Keratinocyte (primary cell): Measurements from ENCODE around the gene ZNF280C. TPM values are rescaled to one million over a fixed set of nuclear protein-coding genes. Genes with fewer than 3 reads are reported as not detected.

Experiments used
- DNase-seq: peaks from one replicate; pipeline ENCODE4 v3.0.0-alpha.2; 2011; ENCODE audit warnings: low read depth, missing footprints, low spot score
- FAIRE-seq: peaks from 2 replicates; lab custom pipeline; 2011; peaks lifted over from hg19 to GRCh38; lab: Jason Lieb, UNC
- H2AFZ ChIP-seq: 2 replicates; pipeline ENCODE4 v1.6.0; 2012; ENCODE audit warnings: low read length, control low read depth, inconsistent platforms; ENCODE audit not compliant: control insufficient read depth
- H3K27ac ChIP-seq: 2 replicates; pipeline ENCODE4 v1.5.1; 2011; ENCODE audit warnings: low read length; ENCODE audit not compliant: control insufficient read depth, insufficient read depth
- H3K27me3 ChIP-seq: 3 replicates; pipeline ENCODE4 v1.6.0; 2011; ENCODE audit warnings: low read length; ENCODE audit not compliant: control insufficient read depth, insufficient read depth; ENCODE audit errors: extremely low read depth
- H3K36me3 ChIP-seq, 2 experiments: 2 replicates in 1 of 2; 3 replicates in 1 of 2; pipeline ENCODE4 v1.5.1; 2011; ENCODE audit warnings: low read length in 2 of 2, mild to moderate bottlenecking in 1 of 2; ENCODE audit not compliant: control insufficient read depth in 2 of 2, insufficient read depth in 2 of 2; ENCODE audit errors: extremely low read depth in 1 of 2
- H3K4me1 ChIP-seq: 3 replicates; pipeline ENCODE4 v1.5.1; 2011; ENCODE audit warnings: low read length; ENCODE audit not compliant: control insufficient read depth, insufficient read depth; ENCODE audit errors: extremely low read depth
- H3K4me2 ChIP-seq: 3 replicates; pipeline ENCODE4 v1.6.0; 2011; ENCODE audit warnings: low read depth, low read length; ENCODE audit not compliant: control insufficient read depth, insufficient read depth; ENCODE audit errors: extremely low read depth
- H3K4me3 ChIP-seq, 3 experiments: fragments of 200-600 bp in 1 of 3; sonication (generic) in 1 of 3; 2 replicates in 2 of 3; 3 replicates in 1 of 3; pipeline ENCODE4 v1.5.1; 2011 to 2016; ENCODE audit warnings: low read length in 3 of 3, mild to moderate bottlenecking in 3 of 3, control low read depth in 2 of 3, inconsistent platforms in 1 of 3, low read depth in 1 of 3, mixed read lengths in 1 of 3, mixed run types in 1 of 3, moderate library complexity in 1 of 3; ENCODE audit not compliant: control insufficient read depth in 2 of 3, insufficient read depth in 2 of 3; ENCODE audit errors: extremely low read depth in 1 of 3
- H3K79me2 ChIP-seq: 2 replicates; pipeline ENCODE4 v1.6.0; 2012; ENCODE audit warnings: low read length; ENCODE audit not compliant: control insufficient read depth, insufficient read depth
- H3K9ac ChIP-seq: 3 replicates; pipeline ENCODE4 v1.6.0; 2011; ENCODE audit warnings: low read length; ENCODE audit not compliant: control insufficient read depth, insufficient read depth; ENCODE audit errors: extremely low read depth
- H3K9me1 ChIP-seq: 3 replicates; pipeline ENCODE4 v1.6.0; 2011; ENCODE audit warnings: low read length; ENCODE audit not compliant: control insufficient read depth, insufficient read depth; ENCODE audit errors: extremely low read depth
- H3K9me3 ChIP-seq: 2 replicates; pipeline ENCODE4 v1.5.1; 2012; ENCODE audit warnings: low read depth, low read length; ENCODE audit not compliant: control insufficient read depth
- H4K20me1 ChIP-seq: 3 replicates; pipeline ENCODE4 v1.6.0; 2011; ENCODE audit warnings: low read length; ENCODE audit not compliant: control insufficient read depth, insufficient read depth; ENCODE audit errors: extremely low read depth
- EZH2 ChIP-seq: IDR thresholded peaks from one replicate; pipeline ENCODE4 v1.6.1; 2012; ENCODE audit warnings: inconsistent platforms, mild to moderate bottlenecking, low read length, moderate library complexity
- dilution Hi-C: fragments of 300-500 bp; cut with MboI; formaldehyde crosslinking; loops from one replicate; pipeline ENCODE4 v1.7.0; 2020; ENCODE audit warnings: low sequenced_read_pairs; ENCODE audit not compliant: extremely low pct_ligation_motif_present
- polyA plus RNA-seq, 5 experiments: library from polyadenylated mRNA; depleted of rRNA in 3 of 5; stranded (reverse) in 3 of 5; stranded (forward) in 1 of 5; unstranded in 1 of 5; fragments of >200 nt; gene quantifications; 1 replicate in 1 of 5; 2 replicates in 3 of 5; 3 replicates in 1 of 5; pipeline versions ENCODE4 v1.2.1 to v1.2.3, GENCODE V29; 2011 to 2012; ENCODE audit warnings: missing spikeins in 2 of 5, low read depth in 1 of 5, low replicate concordance in 1 of 5
- TF ChIP-seq, protein P1 (sequence below), 3 experiments: IDR thresholded peaks in 1 of 3; conservative IDR thresholded peaks in 1 of 3; optimal IDR thresholded peaks in 1 of 3; 2 replicates in 2 of 3; 3 replicates in 1 of 3; pipeline versions ENCODE3 to v1.5.1; 2011; ENCODE audit warnings: low read length in 3 of 3, mild to moderate bottlenecking in 3 of 3, moderate library complexity in 2 of 3, control low read depth in 1 of 3, inconsistent platforms in 1 of 3; ENCODE audit not compliant: insufficient read depth in 2 of 3; ENCODE audit errors: extremely low read depth in 1 of 3

ZNF280C gene
- polyA plus RNA-seq, 1 donor (not counting 4 experiments of a cell fraction or from before 2014, with no cell fraction given) = 4.7 TPM

DNA sequence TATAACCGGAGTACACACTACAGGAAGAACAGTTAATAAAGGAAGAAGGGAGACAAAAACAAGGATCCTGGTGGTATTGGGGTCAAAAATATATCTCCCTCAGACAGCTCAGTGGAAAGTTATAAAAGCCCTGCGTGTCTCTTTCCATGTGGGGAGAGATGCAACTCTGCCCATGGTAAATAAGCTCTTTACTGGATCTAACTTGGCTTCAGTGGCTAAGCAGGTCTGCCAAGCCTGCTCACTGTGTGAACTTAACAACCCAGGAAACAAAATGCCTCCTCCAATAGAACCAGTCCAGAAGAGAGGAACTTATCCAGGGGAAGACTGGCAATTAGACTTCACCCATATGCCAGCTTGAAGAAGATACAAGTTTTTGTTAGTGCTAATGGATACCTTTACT, 17.0 kb upstream of the ZNF280C start:
- H3K9me3 ChIP-seq = no peaks in the 10 kb centered on the region
- no peaks in the 10 kb centered on the region for H3K36me3 ChIP-seq
- no peak overlapping the region for H3K9ac ChIP-seq
- H3K4me2 ChIP-seq = no peak overlapping the region
- no peaks in the 10 kb centered on the region for H3K9me1 ChIP-seq
- dilution Hi-C loops = no loop called here
- no peak overlapping the region for H3K4me3 ChIP-seq
- no peaks in the 10 kb centered on the region for H3K79me2 ChIP-seq
- H3K27me3 ChIP-seq = no peaks in the 10 kb centered on the region
- DNase-seq (no peak), FAIRE-seq (no peak)
- H3K4me1 ChIP-seq = no peaks in the 10 kb centered on the region
- no peaks in the 10 kb centered on the region for H4K20me1 ChIP-seq
- no peak overlapping the region for H3K27ac ChIP-seq
- TF ChIP-seq, protein P1, sequence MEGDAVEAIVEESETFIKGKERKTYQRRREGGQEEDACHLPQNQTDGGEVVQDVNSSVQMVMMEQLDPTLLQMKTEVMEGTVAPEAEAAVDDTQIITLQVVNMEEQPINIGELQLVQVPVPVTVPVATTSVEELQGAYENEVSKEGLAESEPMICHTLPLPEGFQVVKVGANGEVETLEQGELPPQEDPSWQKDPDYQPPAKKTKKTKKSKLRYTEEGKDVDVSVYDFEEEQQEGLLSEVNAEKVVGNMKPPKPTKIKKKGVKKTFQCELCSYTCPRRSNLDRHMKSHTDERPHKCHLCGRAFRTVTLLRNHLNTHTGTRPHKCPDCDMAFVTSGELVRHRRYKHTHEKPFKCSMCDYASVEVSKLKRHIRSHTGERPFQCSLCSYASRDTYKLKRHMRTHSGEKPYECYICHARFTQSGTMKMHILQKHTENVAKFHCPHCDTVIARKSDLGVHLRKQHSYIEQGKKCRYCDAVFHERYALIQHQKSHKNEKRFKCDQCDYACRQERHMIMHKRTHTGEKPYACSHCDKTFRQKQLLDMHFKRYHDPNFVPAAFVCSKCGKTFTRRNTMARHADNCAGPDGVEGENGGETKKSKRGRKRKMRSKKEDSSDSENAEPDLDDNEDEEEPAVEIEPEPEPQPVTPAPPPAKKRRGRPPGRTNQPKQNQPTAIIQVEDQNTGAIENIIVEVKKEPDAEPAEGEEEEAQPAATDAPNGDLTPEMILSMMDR (optimal IDR thresholded peaks at IDR 0.05 in 1 of 3, IDR thresholded peaks at IDR 0.05 in 1 of 3, conservative IDR thresholded peaks at IDR 0.05 in 1 of 3; ENCODE audit: extremely low read depth in 1 of 3, insufficient read depth in 2 of 3, low read length in 3 of 3) = no peak
- no peak for TF ChIP-seq EZH2
- no peak overlapping the region for H2AFZ ChIP-seq

- Histone ChIP-seq H3K27me3 (no peaks in the 10 kb centered on the region), H3K79me2 (no peaks in the 10 kb centered on the region), H3K9me1 (no peaks in the 10 kb centered on the region), H3K9ac (no peak overlapping the region), H3K9me3 (no peaks in the 10 kb centered on the region), H3K36me3 (no peaks in the 10 kb centered on the region), H3K4me1 (no peaks in the 10 kb centered on the region), H3K4me2 (no peak overlapping the region), H3K4me3 (no peak overlapping the region), H2AFZ (no peak overlapping the region), H3K27ac (no peak overlapping the region), H4K20me1 (no peaks in the 10 kb centered on the region)
- FAIRE-seq = peak; percentile 39
- DNase-seq = no peak
- dilution Hi-C loops = no loop called here
- TF ChIP-seq, protein P1 (optimal IDR thresholded peaks at IDR 0.05 in 1 of 3, IDR thresholded peaks at IDR 0.05 in 1 of 3, conservative IDR thresholded peaks at IDR 0.05 in 1 of 3; ENCODE audit: extremely low read depth in 1 of 3, insufficient read depth in 2 of 3, low read length in 3 of 3) = no peak
- TF ChIP-seq EZH2 = no peak
Observed at GRCh38 chrX:130285069-130285620, 16.4 kb upstream of the ZNF280C start.
